Testis (tissue), 3 donors: ENCODE measurements around the gene STMND1. TPM values are rescaled to one million over a fixed set of nuclear protein-coding genes. Genes with fewer than 3 reads are reported as not detected.

Experiments
- DNase-seq: peaks from one replicate; pipeline ENCODE4 v3.0.0-alpha.2; 2019
- H3K27ac ChIP-seq, 2 donors: fragments of 200-600 bp; sonication (generic); one replicate each; pipeline ENCODE4 v1.5.1; 2019
- H3K27me3 ChIP-seq: fragments of 200-600 bp; sonication (generic); one replicate; pipeline ENCODE4 v1.5.1; 2019
- H3K36me3 ChIP-seq: fragments of 200-600 bp; sonication (generic); one replicate; pipeline ENCODE4 v1.5.1; 2017; ENCODE audit warnings: low read depth; ENCODE audit errors: missing control alignments
- H3K4me1 ChIP-seq: fragments of 200-600 bp; sonication (generic); one replicate; pipeline ENCODE4 v1.5.1; 2019
- H3K4me3 ChIP-seq, 2 donors: fragments of 200-600 bp; sonication (generic); one replicate each; pipeline ENCODE4 v1.5.1; 2017 to 2019
- H3K9me3 ChIP-seq: fragments of 200-600 bp; sonication (generic); one replicate; pipeline ENCODE4 v1.5.1; 2017
- POLR2A ChIP-seq: fragments of 450-650 bp; IDR thresholded peaks from one replicate; pipeline ENCODE4 v1.6.1; 2017; ENCODE audit warnings: antibody characterized with exemption, mild to moderate bottlenecking, moderate library complexity
- WGBS, 2 donors: methylation state at CpG; one replicate each; pipeline ENCODE4 v1.1.5; 2018; 5-methylcytosine and 5-hydroxymethylcytosine counted together
- intact Hi-C: fragments of 100-400 bp; cut with DNase I; formaldehyde crosslinking; loops from one replicate; pipeline ENCODE4 v1.15.1; 2023; ENCODE audit warnings: low total_unique reads
- polyA plus RNA-seq: library from polyadenylated mRNA; stranded (reverse); fragments of 350-450 nt; fragmentation: Illumina TruSeq; extraction: RNeasy Lipid Tissue Mini Kit (QIAGEN cat#74804); gene quantifications from one replicate; pipeline ENCODE4 v1.2.3, GENCODE V29; 2014; ENCODE audit warnings: low read depth, low replicate concordance; ENCODE audit not compliant: insufficient read depth
- total RNA-seq, 2 donors: library from RNA; depleted of rRNA; stranded (reverse); fragments of >200 nt; gene quantifications; one replicate each; pipeline ENCODE4 v1.2.3, GENCODE V29; 2016
- TF ChIP-seq, protein P1 (sequence below), 3 experiments: fragments of 450-650 bp in 2 of 3; fragments of 200-600 bp in 1 of 3; sonication (generic) in 1 of 3; IDR thresholded peaks; one replicate each; pipeline ENCODE4 v1.5.1; 2016 to 2019; ENCODE audit warnings: antibody characterized with exemption in 3 of 3, mild to moderate bottlenecking in 2 of 3, moderate library complexity in 1 of 3

Gene STMND1
- total and polyA plus RNA-seq, 3 donors from 2014 or later = 5.8 to 22.1 (median 19.3) TPM

DNA sequence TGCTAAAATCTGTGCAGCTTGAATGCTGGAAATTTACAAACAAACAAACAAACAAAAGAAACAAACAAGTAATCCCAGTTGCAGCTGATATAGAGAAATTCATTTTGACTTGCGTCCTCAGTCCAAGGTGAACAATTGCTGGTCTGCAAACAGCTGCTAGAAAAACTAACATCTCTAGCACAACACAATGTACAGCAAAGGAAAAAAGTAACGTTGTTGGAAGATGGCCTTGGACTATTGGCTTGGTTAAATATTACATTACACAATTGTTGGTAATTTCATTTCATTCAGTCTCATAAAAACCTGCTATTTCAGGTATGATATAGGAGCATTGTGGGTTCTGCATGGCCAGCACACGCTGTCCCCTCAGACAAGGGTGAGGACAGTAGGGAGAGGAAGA is 50.0 kb downstream of the STMND1 start:
- Histone ChIP-seq H3K27ac (no peak overlapping the region), H3K36me3 (no peaks in the 10 kb centered on the region), H3K4me1 (no peaks in the 10 kb centered on the region), H3K9me3 (no peaks in the 10 kb centered on the region), H3K4me3 (no peak overlapping the region), H3K27me3 (no peaks in the 10 kb centered on the region)
- no peak for TF ChIP-seq POLR2A
- TF ChIP-seq, protein P1, sequence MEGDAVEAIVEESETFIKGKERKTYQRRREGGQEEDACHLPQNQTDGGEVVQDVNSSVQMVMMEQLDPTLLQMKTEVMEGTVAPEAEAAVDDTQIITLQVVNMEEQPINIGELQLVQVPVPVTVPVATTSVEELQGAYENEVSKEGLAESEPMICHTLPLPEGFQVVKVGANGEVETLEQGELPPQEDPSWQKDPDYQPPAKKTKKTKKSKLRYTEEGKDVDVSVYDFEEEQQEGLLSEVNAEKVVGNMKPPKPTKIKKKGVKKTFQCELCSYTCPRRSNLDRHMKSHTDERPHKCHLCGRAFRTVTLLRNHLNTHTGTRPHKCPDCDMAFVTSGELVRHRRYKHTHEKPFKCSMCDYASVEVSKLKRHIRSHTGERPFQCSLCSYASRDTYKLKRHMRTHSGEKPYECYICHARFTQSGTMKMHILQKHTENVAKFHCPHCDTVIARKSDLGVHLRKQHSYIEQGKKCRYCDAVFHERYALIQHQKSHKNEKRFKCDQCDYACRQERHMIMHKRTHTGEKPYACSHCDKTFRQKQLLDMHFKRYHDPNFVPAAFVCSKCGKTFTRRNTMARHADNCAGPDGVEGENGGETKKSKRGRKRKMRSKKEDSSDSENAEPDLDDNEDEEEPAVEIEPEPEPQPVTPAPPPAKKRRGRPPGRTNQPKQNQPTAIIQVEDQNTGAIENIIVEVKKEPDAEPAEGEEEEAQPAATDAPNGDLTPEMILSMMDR (IDR thresholded peaks at IDR 0.05) = no peak
- intact Hi-C loops = loop anchor here (10.0 kb wide), 2 partner anchors 433 to 663 kb away; no protein-coding TSS in a partner anchor
- WGBS, 2 donors = 64 to 76% methylated on average over 3 of the region's 3 CpGs
- no peak for DNase-seq

- intact Hi-C loops = loop anchor here (10.0 kb wide), 2 partner anchors 432 to 662 kb away; no protein-coding TSS in a partner anchor
- Histone ChIP-seq H3K27me3 (no peaks in the 10 kb centered on the region), H3K4me3 (no peak overlapping the region), H3K36me3 (no peaks in the 10 kb centered on the region), H3K9me3 (no peaks in the 10 kb centered on the region), H3K27ac (no peak overlapping the region), H3K4me1 (no peaks in the 10 kb centered on the region)
- no peak for TF ChIP-seq POLR2A
- TF ChIP-seq, protein P1 (IDR thresholded peaks at IDR 0.05) = no peak
- DNase-seq = no peak
Observed at GRCh38 chr6:17152703-17153102, 50.9 kb downstream of the STMND1 start.

GRCh38 chr6:17156112-17156921 is 54.5 kb downstream of the STMND1 start:
- Histone ChIP-seq H3K4me3 (no peak overlapping the region), H3K27ac (no peak overlapping the region), H3K4me1 (no peaks in the 10 kb centered on the region), H3K27me3 (no peaks in the 10 kb centered on the region), H3K9me3 (no peaks in the 10 kb centered on the region), H3K36me3 (no peaks in the 10 kb centered on the region)
- peak; percentile 88 for DNase-seq
- intact Hi-C loops = loop anchor here (10.0 kb wide), 2 partner anchors 428 to 658 kb away; no protein-coding TSS in a partner anchor
- TF ChIP-seq, protein P1 (IDR thresholded peaks at IDR 0.05) = peak; percentile 70 to 74 (median 71)
- no peak for TF ChIP-seq POLR2A
- WGBS, 2 donors = 47 to 48% methylated on average over 4 of the region's 4 CpGs

DNA sequence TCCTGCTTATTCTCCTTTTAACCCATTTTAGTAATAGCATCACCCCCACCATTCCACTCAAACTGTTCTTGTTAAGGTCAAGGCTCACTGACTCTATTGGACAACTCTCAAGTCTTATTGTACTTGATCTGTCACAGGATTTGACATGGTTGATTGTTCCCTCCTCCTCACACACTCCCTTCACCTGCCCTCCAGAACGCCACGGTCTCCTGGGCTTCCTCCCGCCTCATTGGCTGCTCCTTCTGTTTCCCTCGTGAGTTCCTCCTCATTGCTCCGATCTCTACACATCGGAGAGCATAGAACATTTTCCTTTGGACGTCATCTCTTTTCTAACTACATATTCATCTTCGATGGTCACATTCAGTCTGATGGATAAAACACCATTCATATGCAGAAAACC is 55.1 kb downstream of the STMND1 start:
- 67 to 72% methylated on average over 8 of the region's 8 CpGs for WGBS, 2 donors
- Histone ChIP-seq H3K4me1 (no peaks in the 10 kb centered on the region), H3K4me3 (no peak overlapping the region), H3K27ac (no peak overlapping the region), H3K36me3 (no peaks in the 10 kb centered on the region), H3K27me3 (no peaks in the 10 kb centered on the region), H3K9me3 (no peaks in the 10 kb centered on the region)
- DNase-seq = no peak
- TF ChIP-seq POLR2A = no peak
- TF ChIP-seq, protein P1 (IDR thresholded peaks at IDR 0.05) = no peak
- intact Hi-C loops = loop anchor here (10.0 kb wide), 2 partner anchors 428 to 658 kb away; no protein-coding TSS in a partner anchor
